Astrocyte (in vitro differentiated cells and primary cell): ENCODE measurements around the gene BICRA.

Source experiments
- EZH2 ChIP-seq: IDR thresholded peaks from 2 replicates; pipeline ENCODE4 v1.6.1; 2012; ENCODE audit warnings: mild to moderate bottlenecking, low read length, inconsistent platforms; ENCODE audit not compliant: insufficient read depth
- TF ChIP-seq, protein P1 (sequence below): IDR thresholded peaks from 2 replicates; pipeline ENCODE4 v1.5.1; 2011; ENCODE audit warnings: low read depth, mild to moderate bottlenecking, inconsistent platforms, low read length, moderate library complexity; ENCODE audit not compliant: insufficient read depth

DNA sequence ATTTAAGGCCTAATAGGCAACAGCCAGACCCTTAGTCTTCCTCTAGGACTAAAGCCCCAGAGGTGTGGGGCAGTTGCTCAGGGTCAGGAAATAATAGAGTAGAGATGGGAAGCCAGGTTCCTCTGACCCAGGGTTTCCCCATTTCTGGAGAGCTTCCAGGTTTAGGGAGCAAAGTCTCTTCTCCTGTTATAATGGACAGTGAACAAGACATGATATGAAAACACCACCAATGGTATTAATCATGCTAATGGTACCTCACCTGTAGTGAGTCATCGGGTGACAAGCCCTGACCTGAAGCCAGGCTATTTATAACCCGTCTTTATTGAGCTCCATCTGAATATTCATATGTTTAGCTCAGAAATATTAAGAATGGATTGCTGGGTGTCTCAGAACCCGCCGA is 24.6 kb downstream of the BICRA start:
- TF ChIP-seq, protein P1, sequence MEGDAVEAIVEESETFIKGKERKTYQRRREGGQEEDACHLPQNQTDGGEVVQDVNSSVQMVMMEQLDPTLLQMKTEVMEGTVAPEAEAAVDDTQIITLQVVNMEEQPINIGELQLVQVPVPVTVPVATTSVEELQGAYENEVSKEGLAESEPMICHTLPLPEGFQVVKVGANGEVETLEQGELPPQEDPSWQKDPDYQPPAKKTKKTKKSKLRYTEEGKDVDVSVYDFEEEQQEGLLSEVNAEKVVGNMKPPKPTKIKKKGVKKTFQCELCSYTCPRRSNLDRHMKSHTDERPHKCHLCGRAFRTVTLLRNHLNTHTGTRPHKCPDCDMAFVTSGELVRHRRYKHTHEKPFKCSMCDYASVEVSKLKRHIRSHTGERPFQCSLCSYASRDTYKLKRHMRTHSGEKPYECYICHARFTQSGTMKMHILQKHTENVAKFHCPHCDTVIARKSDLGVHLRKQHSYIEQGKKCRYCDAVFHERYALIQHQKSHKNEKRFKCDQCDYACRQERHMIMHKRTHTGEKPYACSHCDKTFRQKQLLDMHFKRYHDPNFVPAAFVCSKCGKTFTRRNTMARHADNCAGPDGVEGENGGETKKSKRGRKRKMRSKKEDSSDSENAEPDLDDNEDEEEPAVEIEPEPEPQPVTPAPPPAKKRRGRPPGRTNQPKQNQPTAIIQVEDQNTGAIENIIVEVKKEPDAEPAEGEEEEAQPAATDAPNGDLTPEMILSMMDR = no peak
- no peak for TF ChIP-seq EZH2
